GM18868 (cell line): ENCODE data around the gene CLSTN3.

ENCODE experiments used
- ATAC-seq: cut with Tn5 transposase; IDR thresholded peaks from one replicate; pipeline ENCODE4 v1.9.1; 2021; ENCODE audit warnings: mild to moderate bottlenecking, moderate library complexity; ENCODE audit not compliant: unreplicated experiment

The CLSTN3 gene

DNA sequence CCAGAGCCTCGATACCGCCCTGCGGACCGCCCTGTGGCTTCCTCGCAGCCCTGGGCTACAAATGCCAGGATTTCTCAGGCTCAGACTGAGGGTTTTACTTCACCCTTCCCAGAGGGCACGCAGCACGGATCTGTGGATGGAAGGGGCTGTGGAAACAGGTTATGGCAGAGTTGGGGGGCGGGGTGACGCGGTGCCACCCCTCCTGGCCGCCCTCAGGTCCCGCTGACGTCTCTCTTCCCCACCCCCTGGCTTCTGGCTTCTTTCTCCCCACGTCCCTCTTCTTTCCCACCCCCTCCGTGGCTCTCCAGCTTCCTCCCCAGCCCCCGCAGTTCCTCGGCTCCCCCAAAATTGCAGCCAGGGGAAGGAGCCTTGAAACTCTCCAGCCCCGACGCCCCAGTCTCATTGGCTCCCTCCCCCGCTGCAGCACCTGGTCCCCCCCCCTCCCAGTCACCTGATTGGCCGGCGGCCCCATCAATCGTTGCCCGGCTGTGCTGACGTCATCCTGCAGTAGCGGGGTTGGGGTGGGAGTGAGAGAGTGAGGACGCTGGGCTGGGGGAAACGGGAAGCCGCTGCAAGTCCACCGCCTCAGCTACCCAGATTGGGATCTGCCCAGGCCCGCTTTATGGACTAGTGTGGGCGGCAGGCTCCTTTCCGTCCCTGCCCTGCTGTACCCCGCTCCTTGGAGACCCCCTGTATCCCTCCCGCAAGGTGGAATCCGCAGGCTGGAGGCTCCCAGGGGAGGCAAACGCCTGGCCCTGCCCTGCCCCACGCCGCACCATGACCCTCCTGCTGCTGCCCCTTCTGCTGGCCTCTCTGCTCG is at the start of gene CLSTN3:
Gene CLSTN3 (plus strand): TSS at position 500 of the 820 bp plus-strand sequence. CDS start 278 bp downstream, at position 778.
- ATAC-seq: peak; percentile 75

DNA sequence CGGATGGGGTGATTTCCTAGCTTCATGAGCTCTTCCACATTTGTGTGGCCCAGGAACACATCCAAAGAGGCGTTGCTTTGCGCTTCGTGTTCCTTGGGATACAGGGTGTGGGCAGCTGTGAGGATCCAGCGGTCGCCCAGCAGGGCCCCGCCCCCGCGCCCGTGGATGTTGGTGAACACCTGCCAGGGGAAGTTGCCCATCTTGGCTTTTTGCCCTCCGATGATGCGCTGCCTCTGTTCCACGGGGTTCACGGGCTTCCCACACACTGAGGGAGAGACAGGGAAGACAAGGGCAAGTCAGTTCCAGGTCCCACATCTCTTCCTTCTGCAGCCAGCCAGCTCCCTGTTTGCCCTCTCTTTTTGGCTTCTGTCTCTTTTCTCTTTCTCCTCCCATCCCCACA is 49.1 kb upstream of the CLSTN3 start:
- no peak for ATAC-seq

DNA sequence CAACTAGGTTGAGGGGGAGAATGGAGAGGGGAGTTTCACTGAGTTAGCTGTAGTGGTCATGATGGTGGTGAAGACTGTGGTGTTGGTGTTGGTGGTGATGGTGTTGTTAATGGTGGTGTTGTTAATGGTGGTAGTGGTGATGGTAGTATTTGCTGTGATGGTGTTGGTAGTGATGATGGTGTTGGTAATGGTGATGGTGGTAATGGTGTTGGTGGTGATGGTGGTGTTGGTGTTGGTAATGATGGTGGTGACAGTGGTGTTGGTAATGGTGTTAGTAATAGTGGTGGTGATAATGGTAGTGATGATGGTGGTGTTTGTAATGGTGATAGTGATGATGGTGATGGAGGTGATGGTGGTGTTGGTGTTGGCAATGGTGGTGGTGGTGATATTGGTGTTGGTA is 47.0 kb upstream of the CLSTN3 start:
- ATAC-seq: no peak

DNA sequence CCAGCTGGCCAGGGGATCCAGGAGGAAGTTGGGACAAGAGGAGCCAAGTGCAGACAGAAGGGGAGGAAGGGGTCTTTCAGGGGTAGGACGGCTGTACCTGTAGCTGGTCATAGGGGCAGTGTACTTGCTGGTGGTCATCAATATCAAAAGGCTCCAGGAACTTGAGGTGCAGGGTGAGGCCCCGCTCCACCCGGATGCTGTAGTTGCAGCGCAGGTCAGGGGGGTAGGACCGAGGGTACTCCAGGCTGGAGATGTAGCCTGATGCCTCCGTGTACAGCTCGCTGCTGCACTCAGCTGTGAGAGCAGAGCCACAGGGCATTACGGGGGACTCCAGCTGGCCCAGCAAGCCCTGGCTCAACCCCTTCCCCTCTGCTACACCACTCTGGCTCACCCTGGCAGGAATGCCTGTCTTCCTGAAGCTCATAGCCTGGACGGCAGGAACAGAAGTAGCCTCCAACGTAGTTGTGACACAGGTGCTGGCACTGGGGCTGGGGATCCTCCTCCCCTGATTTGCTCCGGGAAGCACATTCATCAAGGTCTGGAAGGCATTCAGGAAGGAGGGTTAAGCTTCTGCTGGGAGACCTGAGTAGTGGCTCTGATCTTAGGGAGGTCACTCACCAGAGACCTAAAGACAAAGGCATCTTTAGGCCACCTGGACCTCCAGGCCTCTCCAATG is 40.8 kb upstream of the CLSTN3 start:
- no peak for ATAC-seq

DNA sequence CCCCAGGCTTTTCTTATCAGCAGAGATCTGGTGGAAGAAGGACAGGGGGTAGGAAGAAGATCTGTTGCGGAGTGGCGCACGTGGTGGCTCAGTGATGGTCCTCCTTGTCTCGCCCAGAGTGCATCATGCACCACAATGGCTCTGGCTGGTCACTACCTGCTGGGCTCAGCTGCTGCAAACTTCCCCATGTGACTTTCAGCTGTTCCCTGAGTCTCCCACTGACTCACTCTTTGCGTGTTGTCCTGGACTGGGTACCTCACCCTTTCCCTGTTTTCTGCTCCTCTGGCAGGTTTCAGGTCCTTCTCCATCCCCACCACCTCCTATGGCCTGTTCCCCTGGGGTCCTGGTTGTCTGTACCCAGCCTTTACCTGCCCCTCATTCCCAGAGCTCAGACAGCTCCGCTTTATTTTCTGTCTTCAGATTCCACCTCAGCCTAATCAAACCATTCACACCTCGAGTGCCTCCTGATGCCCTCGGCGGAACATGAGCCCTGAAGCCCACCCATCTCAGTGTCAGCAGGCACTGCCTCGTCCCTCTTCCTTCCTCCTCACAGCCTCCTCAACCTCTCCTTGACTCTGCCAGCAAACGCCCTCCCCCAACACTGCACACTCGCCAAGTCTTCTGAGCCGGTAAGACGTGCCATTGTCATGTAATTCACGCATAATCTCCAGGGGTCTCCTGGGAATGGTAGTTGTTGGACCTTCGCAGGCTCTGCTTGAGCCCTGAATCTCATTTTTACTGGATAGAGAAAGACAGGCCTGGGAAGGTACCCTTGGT is 39.8 kb upstream of the CLSTN3 start:
- no peak for ATAC-seq

DNA sequence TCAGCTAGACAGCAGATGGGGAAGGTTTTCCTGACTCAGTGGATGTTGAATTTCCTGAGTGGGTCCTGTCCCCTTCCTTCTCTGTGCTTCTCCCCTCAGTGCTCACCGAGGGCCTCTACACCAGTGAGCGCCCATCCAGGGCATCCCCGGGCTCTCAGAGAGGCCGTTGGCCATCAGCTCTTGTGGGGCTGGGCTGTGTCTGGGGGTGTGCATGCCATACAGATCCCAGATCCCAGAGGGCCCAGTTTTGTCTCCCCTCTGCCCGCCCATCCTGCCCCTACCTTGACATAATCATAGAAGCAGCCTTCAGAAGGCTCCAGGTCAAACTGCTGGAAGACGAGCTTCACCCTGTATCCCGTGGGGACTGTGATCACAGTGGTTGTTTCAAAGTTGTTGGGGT is 39.0 kb upstream of the CLSTN3 start:
- ATAC-seq: no peak

DNA sequence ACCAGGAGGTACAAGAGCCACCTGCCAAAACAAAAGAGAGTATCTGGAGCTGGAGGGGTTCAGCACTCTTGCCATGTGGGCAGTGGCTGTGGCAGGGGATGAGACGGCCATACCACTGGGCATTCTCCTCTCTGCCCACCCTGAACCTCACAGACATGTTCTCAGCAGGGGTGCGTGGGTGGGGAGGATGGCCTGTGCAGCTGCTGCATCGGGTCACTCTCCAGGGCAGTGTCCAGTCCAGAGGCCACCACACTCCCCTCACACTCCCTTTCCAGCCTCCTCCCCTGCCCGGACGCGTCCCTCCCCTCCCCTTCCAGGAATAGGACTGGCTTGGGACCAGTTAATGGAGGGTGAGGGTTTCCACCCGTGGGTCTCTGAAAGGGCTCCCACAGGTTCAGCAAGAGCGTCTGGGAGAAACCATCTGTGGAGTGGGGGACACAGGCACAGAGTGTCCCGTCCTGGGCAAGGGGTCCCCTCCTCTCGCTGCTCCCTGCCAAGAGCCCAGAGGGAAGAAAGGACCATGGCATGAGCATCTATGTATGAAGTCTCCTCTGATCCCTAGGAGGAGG is 38.4 kb upstream of the CLSTN3 start:
- ATAC-seq: no peak

DNA sequence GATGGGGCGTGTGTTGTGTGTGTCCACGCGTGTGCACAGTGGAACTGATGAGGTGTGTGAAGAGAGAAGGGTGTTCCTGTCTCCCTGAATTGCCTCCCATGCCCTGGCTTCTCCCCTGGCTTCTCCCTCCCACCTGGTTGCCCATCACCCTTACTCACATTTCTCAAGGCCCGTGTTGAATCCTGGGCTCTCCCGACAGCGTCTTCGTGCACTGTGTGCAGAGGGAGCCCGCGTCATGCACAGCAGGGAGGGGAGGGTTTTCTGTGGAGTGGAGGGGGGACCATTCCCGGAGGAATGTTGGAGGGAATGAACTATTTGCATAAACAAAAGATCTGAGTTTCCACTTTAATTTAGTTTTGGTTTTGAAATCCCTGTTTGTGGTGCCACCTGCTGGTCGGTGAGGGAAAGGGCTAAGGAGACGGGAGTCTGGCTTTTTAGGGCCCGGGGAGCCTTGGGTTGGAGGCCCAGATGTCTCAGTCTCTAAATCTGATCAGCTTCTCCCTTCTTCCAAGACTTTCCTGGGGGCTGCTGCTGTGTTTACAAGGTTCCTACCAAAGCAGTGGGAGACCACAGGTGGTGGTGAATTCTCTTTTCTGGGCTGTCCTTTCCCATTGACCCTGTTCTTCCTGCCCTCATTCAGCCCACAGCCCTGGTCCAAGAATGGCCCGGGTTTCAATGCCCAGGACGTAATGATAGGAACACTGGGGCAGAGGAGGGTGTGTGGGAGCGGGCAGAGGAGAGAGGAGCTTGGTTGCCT is 37.8 kb upstream of the CLSTN3 start, which contains the start of gene C1R:
Gene C1R (minus strand): TSS at position 217 of the 757 bp plus-strand sequence. CDS start 57 bp downstream, at position 160.
- no peak for ATAC-seq

DNA sequence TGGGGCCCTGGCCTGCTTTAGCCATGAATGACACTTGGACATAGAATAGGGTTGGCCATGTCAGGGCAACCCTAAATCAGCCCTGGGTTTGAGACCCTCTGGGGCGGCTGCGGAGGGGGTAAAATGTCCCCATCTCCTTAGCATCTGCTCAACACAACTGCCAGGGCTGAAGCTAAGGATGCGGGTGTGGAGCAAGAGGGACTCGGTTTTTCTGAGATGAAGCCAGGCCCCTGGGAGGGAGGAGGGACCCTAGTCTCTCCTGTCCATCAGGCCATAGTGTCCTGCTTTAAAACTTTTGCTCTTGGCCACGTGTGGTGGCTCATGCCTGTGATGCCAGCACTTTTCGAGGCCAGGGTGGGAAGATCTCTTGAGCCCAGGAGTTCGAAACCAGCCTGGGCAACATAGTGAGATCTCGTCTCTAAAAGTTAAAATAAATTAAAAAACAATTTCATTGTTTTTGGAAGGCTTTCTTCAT is 37.1 kb upstream of the CLSTN3 start:
- no peak for ATAC-seq

DNA sequence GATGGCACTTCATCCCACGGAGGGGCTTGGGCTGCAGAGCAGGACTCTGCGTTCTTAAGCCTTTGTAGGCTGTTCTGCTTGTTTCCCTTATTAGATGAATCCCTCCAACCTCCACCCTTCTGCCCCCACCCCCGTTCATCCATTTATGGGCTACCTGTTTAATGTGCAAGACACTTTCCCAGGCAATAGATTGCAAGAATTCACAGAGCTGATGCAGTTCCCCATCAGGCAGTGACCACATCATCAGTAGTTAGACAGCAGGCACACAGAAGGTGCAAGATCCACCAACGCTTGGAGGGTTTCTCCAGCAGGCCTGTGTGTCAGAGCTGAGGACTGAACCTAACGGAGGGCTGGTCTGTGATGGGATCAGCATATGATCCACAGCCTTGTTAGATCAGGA is 36.7 kb upstream of the CLSTN3 start:
- ATAC-seq: no peak

DNA sequence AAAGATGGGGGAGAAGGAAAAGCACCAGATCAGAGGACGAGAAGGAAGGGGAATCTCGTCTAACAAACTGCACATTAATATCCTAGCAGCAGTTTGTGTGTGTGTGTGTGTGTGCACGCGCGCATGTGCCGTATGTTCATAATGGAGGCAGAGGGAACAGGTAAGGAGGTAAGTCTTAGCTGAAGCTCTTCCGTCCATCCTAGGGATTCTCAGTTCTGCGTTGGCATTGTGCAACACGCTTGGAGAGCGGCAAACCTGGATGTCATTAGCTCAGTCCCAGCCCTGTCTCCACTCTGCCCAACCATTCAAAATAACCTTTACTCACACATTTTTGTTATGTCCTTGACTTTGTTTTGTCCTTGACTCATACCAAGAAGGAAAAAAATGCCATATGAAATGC is 36.3 kb upstream of the CLSTN3 start:
- ATAC-seq: no peak

DNA sequence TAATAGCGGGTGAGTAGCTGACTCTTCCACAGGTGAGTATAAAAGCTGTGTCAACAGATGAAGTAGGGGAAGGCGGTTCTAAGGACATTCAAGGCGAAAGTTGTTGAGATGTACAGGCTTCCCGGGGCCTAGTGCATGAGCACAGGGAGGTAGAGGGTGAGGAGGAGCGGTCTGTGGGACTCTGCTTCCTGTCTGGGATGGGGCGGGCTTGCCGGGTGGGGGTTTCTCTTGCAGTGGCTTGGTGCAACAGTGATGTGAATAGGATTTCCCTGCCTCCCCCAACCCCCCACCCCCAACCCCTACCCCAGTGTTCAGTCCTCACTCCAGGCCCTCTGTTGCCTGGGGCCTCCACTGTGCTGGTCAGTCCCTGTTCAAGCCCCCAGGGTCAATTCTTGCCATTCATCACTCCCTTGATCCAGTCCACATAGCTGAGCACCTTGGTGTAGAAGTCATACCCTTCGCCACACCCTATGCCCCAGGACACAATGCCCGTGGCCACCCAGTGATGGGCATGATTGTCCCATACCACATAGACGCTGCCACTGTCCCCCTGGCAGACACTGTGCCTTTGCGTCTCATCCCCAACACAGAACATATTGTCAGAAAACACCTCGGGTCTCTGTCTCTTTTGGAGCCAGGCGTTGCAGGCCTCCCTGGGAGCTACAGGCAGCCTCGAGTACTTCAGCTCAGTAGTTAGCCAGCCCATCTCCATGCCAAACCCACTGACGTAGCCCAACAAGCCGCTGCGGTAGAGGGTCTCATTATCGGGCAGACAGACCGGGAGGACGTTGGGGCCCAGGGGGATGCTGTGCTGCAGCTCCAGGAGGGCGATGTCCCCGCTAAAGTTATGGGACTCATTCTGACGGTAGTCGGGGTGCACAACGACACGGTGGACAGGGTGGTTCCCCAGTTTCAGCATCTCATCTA is 33.9 kb upstream of the CLSTN3 start:
- ATAC-seq: no peak

DNA sequence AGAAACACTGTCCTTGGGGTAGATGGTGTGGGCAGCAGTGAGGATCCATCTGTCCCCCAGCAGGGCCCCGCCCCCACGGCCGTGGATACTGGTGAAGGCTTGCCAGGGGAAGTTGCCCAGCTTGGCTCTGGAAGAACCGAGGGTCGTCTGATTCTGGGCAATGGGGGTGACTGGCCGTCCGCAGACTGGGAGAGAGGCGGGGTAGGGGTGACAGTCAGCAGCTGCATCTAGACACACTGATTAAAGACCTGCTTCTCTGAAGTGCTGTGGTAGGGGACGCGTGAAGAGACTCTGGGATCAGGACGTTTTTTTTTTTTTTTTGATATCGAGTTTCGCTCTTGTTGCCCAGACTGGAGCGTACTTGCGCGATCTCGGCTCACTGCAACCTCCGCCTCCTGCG is 33.2 kb upstream of the CLSTN3 start:
- no peak for ATAC-seq

DNA sequence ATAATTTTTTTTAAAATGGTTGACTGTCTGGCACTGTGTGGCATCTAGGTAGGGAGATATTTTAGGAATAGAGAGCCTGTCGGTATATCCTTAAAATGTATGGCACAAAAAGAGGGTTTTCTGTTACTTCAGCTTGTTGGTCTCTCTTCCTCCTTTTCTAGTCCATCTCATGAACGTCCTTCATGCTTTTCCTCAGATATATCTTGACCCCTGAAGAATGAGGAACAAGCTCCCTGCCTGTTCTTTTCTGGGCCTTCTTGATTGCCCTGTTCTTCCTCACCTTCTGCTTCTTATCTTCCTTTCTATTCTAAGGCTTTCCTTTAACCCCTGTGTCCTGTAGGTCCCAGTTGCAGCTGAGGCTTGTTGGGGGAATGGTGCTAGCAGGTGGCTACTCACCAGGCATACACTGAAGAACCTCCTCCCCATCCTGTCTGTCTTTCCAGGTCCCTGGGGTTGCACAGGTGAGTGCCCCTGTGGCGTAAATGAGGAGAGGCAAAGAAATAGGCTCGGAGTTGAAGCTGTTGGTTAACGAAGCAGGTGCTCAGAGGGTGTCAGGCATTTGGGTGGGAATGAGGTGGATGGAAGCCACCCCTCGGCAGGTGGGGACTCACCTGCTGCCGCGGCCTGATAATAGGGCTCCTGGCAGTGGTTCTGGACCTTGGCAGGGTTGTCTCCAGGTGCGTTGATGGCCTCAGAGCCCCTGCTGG is 30.7 kb upstream of the CLSTN3 start:
- no peak for ATAC-seq

DNA sequence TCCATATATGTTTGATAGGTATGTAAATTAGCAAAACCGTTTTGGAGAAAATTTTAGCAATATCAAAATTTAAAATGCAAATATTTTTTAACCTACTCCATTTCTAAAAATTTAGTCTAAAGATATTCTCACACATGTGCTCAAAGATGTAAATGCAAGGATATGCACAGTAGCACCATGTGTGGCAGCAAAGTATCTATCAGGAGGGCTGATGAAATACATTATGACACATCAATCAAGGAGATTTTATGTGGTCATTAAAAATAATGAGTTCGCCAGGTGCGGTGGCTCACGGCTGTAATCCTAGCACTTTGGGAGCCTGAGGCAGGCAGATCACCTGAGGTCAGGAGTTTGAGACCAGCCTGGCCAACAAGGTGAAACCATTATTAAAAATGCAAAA is 29.9 kb upstream of the CLSTN3 start:
- no peak for ATAC-seq

DNA sequence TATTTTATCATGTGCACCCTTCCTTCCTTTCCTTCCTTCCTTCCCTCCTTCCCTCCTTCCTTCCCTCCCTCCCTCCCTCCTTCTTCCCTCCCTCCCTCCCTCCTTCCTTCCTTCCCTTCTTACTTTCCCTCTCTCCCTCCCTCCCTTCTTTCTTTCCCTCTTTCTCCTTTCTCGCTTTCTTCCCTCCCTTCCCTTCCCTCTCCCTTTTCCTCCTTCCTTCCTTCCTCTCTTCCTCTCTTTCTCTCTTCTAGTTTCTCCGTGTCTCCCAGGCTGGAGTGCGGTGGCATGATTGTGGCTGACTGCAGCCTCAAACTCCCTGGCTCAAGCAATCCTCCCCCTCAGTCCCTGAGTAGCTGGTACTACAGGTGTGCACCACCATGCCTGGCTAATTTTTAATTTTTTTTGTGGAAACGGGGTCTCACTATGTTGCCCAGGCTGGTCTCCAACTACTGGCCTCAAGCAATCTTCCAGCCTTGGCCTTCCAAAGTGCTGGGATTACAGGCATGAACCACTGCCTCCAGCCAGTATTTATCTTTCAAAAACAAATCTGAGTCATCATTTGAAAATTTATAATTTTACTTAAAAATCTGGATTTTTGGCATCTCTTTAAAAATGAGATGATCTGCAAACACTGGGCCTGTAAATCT is 29.0 kb upstream of the CLSTN3 start:
- ATAC-seq: no peak

DNA sequence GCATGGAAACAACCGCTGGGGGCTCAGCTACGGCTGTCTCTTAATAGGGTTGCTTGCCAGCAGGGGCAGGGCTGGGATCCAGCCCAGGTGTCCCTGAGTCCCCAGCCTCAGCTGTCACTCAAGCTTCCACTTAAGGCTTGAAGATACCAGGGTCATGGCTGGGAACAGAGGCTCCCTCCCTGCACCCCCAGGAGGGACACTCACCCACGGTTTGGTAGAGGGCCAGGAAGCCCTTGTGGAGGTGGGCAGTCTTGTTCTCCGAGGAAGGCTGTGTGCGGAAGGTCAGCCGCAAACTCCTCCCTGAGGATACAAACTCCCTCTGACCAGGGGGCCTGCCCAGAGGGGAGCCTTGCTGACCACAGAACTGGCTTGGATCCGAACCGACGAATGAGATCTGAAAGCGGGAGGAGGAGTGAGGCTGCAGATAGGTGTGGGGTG is 28.5 kb upstream of the CLSTN3 start:
- no peak for ATAC-seq

DNA sequence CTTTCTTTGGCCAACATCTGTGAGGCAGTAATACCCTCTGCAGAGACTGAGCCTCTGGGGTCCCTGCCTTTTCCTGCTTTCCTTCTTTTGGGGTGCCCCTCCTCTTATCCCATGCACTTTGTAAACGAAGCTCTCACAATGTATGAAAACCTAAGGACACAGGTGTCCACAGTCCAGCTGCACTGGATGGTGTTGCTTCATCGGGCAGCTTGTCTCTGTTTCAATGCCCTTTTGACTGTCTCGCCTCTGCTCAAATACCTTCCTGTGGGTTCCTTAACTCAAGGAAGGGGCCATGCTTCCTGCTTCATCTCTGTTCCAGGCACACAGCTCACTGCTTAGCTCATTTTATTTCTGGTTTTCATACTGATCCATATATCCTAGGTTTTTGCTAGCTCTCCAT is 27.6 kb upstream of the CLSTN3 start:
- ATAC-seq: no peak
